ENCODE results near the gene EPS8.

The EPS8 gene

GRCh38 chr12:15597125-15597830 is 191.9 kb downstream of the EPS8 start:
- no peak for DNase-seq

- no peak for DNase-seq
These were observed 193.0 kb downstream of the EPS8 start for GRCh38 chr12:15596174-15596573.

GRCh38 chr12:15592934-15593333 is 196.3 kb downstream of the EPS8 start:
- DNase-seq = no peak

- DNase-seq = no peak
These were observed 197.4 kb downstream of the EPS8 start for GRCh38 chr12:15591811-15592210.

- DNase-seq = no peak
These were observed 198.9 kb downstream of the EPS8 start for GRCh38 chr12:15590180-15590826.

- DNase-seq = no peak
These were observed 199.7 kb downstream of the EPS8 start for GRCh38 chr12:15589328-15590032.

GRCh38 chr12:15584366-15585041 is 204.7 kb downstream of the EPS8 start:
- DNase-seq = no peak

- no peak for DNase-seq
These were observed 205.4 kb downstream of the EPS8 start for GRCh38 chr12:15583804-15584203.

- DNase-seq = no peak
These were observed 208.2 kb downstream of the EPS8 start for GRCh38 chr12:15581006-15581405.

GRCh38 chr12:15580431-15580830 is 208.8 kb downstream of the EPS8 start:
- DNase-seq = no peak

- no peak for DNase-seq
These were observed 213.3 kb downstream of the EPS8 start for GRCh38 chr12:15575671-15576541.

GRCh38 chr12:15574353-15574752 is 214.8 kb downstream of the EPS8 start:
- no peak for DNase-seq
